ENCODE results near the gene TSEN54.

Gene TSEN54

DNA sequence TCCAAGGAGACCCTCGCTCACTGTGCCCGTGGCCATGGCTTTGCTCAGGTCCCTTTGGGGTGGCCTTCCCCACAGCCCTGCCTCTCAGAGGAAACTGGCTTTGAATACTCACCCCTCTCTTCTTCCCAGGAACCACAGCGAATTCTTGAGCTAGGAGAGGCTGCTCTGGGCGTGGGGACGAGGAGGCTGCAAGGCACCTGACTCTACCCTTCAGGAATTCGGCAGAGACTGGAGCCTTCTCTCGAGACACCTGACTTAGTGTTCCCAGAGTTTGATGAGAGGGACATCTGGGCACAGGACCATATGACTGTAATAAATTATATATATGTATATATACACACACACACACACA, 15.4 kb downstream of the TSEN54 start:
- H3K9me3 ChIP-seq (ENCODE audit: severe bottlenecking), result no peaks in the 10 kb centered on the region
- ATAC-seq (ENCODE audit: low read depth) (peak; percentile 91), DNase-seq (ENCODE audit: low spot score) (no peak)
- no peaks in the 10 kb centered on the region for H3K27me3 ChIP-seq (ENCODE audit: insufficient read depth, poor library complexity, severe bottlenecking)
- H3K4me1 ChIP-seq (ENCODE audit: insufficient read depth, poor library complexity, severe bottlenecking), result peaks cover 7% of the 10 kb centered on the region
- H3K4me3 ChIP-seq (ENCODE audit: severe bottlenecking), result no peak overlapping the region
- H3K36me3 ChIP-seq (ENCODE audit: low read depth), result peaks cover 16% of the 10 kb centered on the region
- TF ChIP-seq, protein P1, sequence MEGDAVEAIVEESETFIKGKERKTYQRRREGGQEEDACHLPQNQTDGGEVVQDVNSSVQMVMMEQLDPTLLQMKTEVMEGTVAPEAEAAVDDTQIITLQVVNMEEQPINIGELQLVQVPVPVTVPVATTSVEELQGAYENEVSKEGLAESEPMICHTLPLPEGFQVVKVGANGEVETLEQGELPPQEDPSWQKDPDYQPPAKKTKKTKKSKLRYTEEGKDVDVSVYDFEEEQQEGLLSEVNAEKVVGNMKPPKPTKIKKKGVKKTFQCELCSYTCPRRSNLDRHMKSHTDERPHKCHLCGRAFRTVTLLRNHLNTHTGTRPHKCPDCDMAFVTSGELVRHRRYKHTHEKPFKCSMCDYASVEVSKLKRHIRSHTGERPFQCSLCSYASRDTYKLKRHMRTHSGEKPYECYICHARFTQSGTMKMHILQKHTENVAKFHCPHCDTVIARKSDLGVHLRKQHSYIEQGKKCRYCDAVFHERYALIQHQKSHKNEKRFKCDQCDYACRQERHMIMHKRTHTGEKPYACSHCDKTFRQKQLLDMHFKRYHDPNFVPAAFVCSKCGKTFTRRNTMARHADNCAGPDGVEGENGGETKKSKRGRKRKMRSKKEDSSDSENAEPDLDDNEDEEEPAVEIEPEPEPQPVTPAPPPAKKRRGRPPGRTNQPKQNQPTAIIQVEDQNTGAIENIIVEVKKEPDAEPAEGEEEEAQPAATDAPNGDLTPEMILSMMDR (IDR thresholded peaks at IDR 0.05; ENCODE audit: poor library complexity, severe bottlenecking), result no peak
- peak overlapping the region; percentile 33 for H3K27ac ChIP-seq (ENCODE audit: poor library complexity, severe bottlenecking)

DNA sequence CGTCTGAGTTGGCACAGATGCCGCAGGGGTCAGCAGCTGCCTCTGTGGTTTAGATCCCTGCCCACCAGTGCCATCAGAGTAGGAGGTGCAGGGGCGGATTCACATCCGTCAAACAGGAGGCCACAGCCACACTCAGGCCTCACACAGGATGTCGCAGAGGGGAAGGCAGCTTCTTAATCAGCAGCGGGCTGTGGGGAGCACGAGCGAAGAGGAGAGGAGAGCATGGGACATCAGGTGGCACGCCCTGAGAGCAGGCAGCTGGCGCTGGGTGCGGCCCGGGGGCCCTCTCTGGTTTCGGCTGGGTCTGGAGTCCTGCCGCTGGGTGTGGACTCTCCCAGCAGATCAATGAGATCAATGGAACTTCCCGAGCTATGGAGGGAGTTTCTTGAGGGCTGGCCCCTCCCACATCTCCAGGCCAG, 18.8 kb downstream of the TSEN54 start:
- DNase-seq (ENCODE audit: low spot score), result no peak
- H3K36me3 ChIP-seq (ENCODE audit: low read depth), result peaks cover 16% of the 10 kb centered on the region
- TF ChIP-seq, protein P1 (IDR thresholded peaks at IDR 0.05; ENCODE audit: poor library complexity, severe bottlenecking), result no peak
- H3K4me3 ChIP-seq (ENCODE audit: severe bottlenecking), result no peak overlapping the region
- H3K4me1 ChIP-seq (ENCODE audit: insufficient read depth, poor library complexity, severe bottlenecking), result peaks cover 5% of the 10 kb centered on the region
- H3K27ac ChIP-seq (ENCODE audit: poor library complexity, severe bottlenecking), result no peak overlapping the region
- H3K9me3 ChIP-seq (ENCODE audit: severe bottlenecking), result no peaks in the 10 kb centered on the region
- no peak for ATAC-seq (ENCODE audit: low read depth)
- no peaks in the 10 kb centered on the region for H3K27me3 ChIP-seq (ENCODE audit: insufficient read depth, poor library complexity, severe bottlenecking)

DNA sequence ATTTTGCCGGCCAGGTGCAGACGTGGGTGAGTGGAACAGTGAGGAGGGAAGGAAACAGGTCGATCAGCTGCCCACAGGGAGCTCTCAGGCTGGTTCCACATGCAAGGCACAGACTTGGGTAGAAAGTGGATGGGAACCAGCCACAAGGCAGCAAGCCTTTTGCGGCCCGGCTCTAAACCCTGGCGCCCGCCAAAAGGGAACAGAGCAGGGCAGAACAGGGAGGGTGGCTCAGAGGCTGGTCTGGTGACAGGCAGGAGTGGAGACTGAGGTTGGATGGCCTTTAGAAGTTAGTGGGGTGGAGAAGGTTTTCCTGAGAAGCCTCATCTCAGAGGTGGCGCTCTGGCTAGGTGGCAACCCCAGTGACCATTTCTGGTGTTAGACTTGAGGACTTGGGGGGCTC, 19.5 kb downstream of the TSEN54 start:
- no peak for DNase-seq (ENCODE audit: low spot score)
- H3K4me3 ChIP-seq (ENCODE audit: severe bottlenecking), result no peak overlapping the region
- ATAC-seq (ENCODE audit: low read depth), result no peak
- TF ChIP-seq, protein P1 (IDR thresholded peaks at IDR 0.05; ENCODE audit: poor library complexity, severe bottlenecking), result no peak
- H3K4me1 ChIP-seq (ENCODE audit: insufficient read depth, poor library complexity, severe bottlenecking), result peaks cover 7% of the 10 kb centered on the region
- H3K27me3 ChIP-seq (ENCODE audit: insufficient read depth, poor library complexity, severe bottlenecking), result no peaks in the 10 kb centered on the region
- H3K27ac ChIP-seq (ENCODE audit: poor library complexity, severe bottlenecking), result no peak overlapping the region
- peaks cover 16% of the 10 kb centered on the region for H3K36me3 ChIP-seq (ENCODE audit: low read depth)
- H3K9me3 ChIP-seq (ENCODE audit: severe bottlenecking), result no peaks in the 10 kb centered on the region

DNA sequence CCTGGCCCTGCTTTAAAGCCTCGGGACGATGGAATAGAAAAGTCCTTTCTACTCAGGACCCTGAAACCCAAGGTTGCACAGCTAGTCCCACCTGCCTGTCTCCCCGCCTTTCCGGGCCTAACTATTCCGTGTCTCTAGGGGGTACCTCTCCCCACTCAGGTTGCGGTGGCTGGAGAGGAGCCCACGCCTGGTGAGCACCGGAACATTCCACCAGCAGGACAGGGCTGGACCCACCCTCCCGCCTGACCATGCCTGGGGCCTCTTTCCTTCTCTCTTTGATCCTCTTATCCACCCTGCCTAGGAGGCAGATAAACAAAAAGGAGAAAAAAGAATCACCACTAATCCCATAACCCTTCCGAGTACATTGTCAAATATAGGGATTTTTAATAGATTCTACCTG, 20.0 kb downstream of the TSEN54 start:
- Histone ChIP-seq H3K9me3 (ENCODE audit: severe bottlenecking) (no peaks in the 10 kb centered on the region), H3K27ac (ENCODE audit: poor library complexity, severe bottlenecking) (no peak overlapping the region), H3K4me3 (ENCODE audit: severe bottlenecking) (no peak overlapping the region), H3K36me3 (ENCODE audit: low read depth) (peaks cover 16% of the 10 kb centered on the region), H3K4me1 (ENCODE audit: insufficient read depth, poor library complexity, severe bottlenecking) (peaks cover 5% of the 10 kb centered on the region), H3K27me3 (ENCODE audit: insufficient read depth, poor library complexity, severe bottlenecking) (no peaks in the 10 kb centered on the region)
- DNase-seq (ENCODE audit: low spot score) (no peak), ATAC-seq (ENCODE audit: low read depth) (no peak)
- TF ChIP-seq, protein P1 (IDR thresholded peaks at IDR 0.05; ENCODE audit: poor library complexity, severe bottlenecking), result no peak

DNA sequence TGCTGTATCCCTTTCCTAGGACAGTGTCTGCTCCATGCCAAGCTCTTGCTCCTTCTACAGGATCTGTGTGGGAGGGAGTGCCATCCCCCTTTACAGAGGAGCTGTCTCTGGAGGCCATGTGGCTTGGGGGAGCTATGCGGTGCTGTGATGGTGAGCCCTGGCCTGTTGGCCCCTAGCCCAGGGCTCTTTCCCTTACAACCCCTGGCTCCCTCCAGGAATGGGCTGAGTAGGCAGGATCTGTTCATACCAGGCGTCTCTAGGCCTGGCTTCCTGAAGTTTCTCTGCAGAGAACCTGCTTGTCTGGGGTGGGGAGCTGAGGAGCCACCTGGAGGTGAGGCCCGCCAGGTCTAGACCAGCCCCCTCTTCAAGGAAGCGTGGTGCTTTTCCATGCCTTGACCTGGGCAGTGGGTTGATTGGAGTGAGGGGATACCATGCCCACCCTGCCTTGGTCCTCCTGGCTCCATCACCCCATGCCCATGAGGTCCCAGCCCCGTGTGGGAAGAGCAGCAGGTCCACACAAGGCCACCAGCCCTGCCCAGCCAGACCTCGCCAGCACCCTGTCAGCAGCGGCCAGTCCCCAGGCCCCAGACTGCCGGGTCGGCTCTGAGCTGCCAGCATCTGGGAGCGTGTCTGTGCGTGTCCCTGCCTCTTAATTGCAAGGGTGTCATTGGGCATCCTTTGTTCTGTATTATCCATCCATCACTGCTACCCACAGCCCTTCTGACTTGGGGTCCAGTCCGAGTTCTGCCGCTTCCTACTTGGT, 23.8 kb downstream of the TSEN54 start:
- Histone ChIP-seq H3K9me3 (ENCODE audit: severe bottlenecking) (no peaks in the 10 kb centered on the region), H3K4me1 (ENCODE audit: insufficient read depth, poor library complexity, severe bottlenecking) (peaks cover 2% of the 10 kb centered on the region), H3K4me3 (ENCODE audit: severe bottlenecking) (no peak overlapping the region), H3K27me3 (ENCODE audit: insufficient read depth, poor library complexity, severe bottlenecking) (no peaks in the 10 kb centered on the region), H3K27ac (ENCODE audit: poor library complexity, severe bottlenecking) (no peak overlapping the region), H3K36me3 (ENCODE audit: low read depth) (no peaks in the 10 kb centered on the region)
- DNase-seq (ENCODE audit: low spot score), result no peak
- TF ChIP-seq, protein P1 (IDR thresholded peaks at IDR 0.05; ENCODE audit: poor library complexity, severe bottlenecking), result no peak
- peak; percentile 27; the same call in 2 of the 3 replicates for ATAC-seq (ENCODE audit: low read depth)
